ENCODE results near the gene KDSR.
A peak's percentile ranks its signal among the peaks of the same experiment; 100 is the strongest.

DNA sequence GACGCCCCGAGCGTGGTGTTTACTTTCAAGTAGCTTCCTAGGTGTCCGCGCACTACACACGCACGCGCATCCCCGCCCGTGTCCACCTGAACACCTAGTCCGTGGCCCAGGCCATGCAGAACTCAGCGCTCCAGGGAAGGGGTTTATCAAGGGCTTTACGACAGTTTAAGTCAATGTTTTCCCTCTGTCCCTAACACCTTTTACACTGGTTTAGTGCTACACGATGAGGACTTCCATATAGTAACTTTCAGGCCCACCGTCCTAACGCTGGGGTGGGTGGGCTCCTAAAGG lies 46.1 kb downstream of the KDSR start:
- TF ChIP-seq, protein P1, sequence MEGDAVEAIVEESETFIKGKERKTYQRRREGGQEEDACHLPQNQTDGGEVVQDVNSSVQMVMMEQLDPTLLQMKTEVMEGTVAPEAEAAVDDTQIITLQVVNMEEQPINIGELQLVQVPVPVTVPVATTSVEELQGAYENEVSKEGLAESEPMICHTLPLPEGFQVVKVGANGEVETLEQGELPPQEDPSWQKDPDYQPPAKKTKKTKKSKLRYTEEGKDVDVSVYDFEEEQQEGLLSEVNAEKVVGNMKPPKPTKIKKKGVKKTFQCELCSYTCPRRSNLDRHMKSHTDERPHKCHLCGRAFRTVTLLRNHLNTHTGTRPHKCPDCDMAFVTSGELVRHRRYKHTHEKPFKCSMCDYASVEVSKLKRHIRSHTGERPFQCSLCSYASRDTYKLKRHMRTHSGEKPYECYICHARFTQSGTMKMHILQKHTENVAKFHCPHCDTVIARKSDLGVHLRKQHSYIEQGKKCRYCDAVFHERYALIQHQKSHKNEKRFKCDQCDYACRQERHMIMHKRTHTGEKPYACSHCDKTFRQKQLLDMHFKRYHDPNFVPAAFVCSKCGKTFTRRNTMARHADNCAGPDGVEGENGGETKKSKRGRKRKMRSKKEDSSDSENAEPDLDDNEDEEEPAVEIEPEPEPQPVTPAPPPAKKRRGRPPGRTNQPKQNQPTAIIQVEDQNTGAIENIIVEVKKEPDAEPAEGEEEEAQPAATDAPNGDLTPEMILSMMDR (IDR thresholded peaks at IDR 0.05) = no peak
- TF ChIP-seq POLR2A (IDR thresholded peaks at IDR 0.05) (no peak), EP300 (IDR thresholded peaks at IDR 0.05) (peak in 1 of 2 donors; percentile 5)

Measured in tibial nerve (tissue), 4 donors.